Measurements from ENCODE around the gene OR11H6.
"Not testable (repeated sequence)": the region's sequence is repeated elsewhere in the genome, so short reads cannot be mapped to it uniquely, and the experiment has no call there.

The OR11H6 gene

GRCh38 chr14:20223410-20223809, at the start of gene OR11H6:
Gene OR11H6 (plus strand): TSS chr14:20223710. CDS start chr14:20223710, 0 bp downstream.
- DNase-seq, result no peak

- not testable (repeated sequence) for DNase-seq
Measured at GRCh38 chr14:20174205-20174604, 49.3 kb upstream of the OR11H6 start.

GRCh38 chr14:20176330-20176729, 47.2 kb upstream of the OR11H6 start:
- DNase-seq, result no peak

GRCh38 chr14:20177433-20177974, 46.0 kb upstream of the OR11H6 start:
- DNase-seq, result no peak

GRCh38 chr14:20179218-20179617, 44.3 kb upstream of the OR11H6 start:
- DNase-seq, result no peak

- no peak for DNase-seq
Measured at GRCh38 chr14:20179880-20180279, 43.6 kb upstream of the OR11H6 start.

GRCh38 chr14:20180486-20180885, 43.0 kb upstream of the OR11H6 start:
- DNase-seq, result no peak

- no peak for DNase-seq
Measured at GRCh38 chr14:20184181-20184580, 39.3 kb upstream of the OR11H6 start.

- no peak for DNase-seq
Measured at GRCh38 chr14:20190596-20190995, 32.9 kb upstream of the OR11H6 start, which contains the start of gene OR11G2. Gene OR11G2 (plus strand): TSS chr14:20190896. CDS start chr14:20197438, 6,542 bp downstream.

- no peak for DNase-seq
Measured at GRCh38 chr14:20191396-20191795, 32.1 kb upstream of the OR11H6 start.

GRCh38 chr14:20194101-20194500, 29.4 kb upstream of the OR11H6 start:
- DNase-seq, result no peak

GRCh38 chr14:20195170-20195569, 28.3 kb upstream of the OR11H6 start:
- not testable (repeated sequence) for DNase-seq

GRCh38 chr14:20195911-20196310, 27.6 kb upstream of the OR11H6 start:
- no peak for DNase-seq

GRCh38 chr14:20197459-20197858, 26.1 kb upstream of the OR11H6 start:
- no peak for DNase-seq

GRCh38 chr14:20198991-20199390, 24.5 kb upstream of the OR11H6 start:
- DNase-seq, result no peak

GRCh38 chr14:20204721-20205120, 18.8 kb upstream of the OR11H6 start:
- no peak for DNase-seq

- DNase-seq, result no peak
Measured at GRCh38 chr14:20209595-20209994, 13.9 kb upstream of the OR11H6 start.

GRCh38 chr14:20212406-20212805, 11.1 kb upstream of the OR11H6 start:
- not testable (repeated sequence) for DNase-seq

GRCh38 chr14:20215196-20215595, 8.3 kb upstream of the OR11H6 start:
- DNase-seq, result no peak

GRCh38 chr14:20219033-20219432, 4.5 kb upstream of the OR11H6 start:
- DNase-seq, result no peak

- no peak for DNase-seq
Measured at GRCh38 chr14:20228681-20229080, 5.2 kb downstream of the OR11H6 start, which contains the start of gene OR11H7. Gene OR11H7 (plus strand): TSS chr14:20228981.

- DNase-seq, result not testable (repeated sequence)
Measured at GRCh38 chr14:20235415-20235814, 11.9 kb downstream of the OR11H6 start.

GRCh38 chr14:20247646-20248246, 24.2 kb downstream of the OR11H6 start:
- DNase-seq, result no peak

GRCh38 chr14:20262642-20263128, 39.2 kb downstream of the OR11H6 start:
- peak; percentile 4 for DNase-seq

GRCh38 chr14:20264361-20264760, 40.9 kb downstream of the OR11H6 start:
- DNase-seq, result not testable (repeated sequence)
